GM11168 (cell line): Measurements from ENCODE around the gene MCF2L2.
"Not testable (repeated sequence)": the region's sequence is repeated elsewhere in the genome, so short reads cannot be mapped to it uniquely, and the experiment has no call there.

Experiments used
- in situ Hi-C: fragments of 300-500 bp; cut with MboI; formaldehyde crosslinking; loops from one replicate; pipeline ENCODE4 v1.12.0; 2022; ENCODE audit warnings: low sequenced_read_pairs; ENCODE audit not compliant: unreplicated experiment

The MCF2L2 gene, protein sequence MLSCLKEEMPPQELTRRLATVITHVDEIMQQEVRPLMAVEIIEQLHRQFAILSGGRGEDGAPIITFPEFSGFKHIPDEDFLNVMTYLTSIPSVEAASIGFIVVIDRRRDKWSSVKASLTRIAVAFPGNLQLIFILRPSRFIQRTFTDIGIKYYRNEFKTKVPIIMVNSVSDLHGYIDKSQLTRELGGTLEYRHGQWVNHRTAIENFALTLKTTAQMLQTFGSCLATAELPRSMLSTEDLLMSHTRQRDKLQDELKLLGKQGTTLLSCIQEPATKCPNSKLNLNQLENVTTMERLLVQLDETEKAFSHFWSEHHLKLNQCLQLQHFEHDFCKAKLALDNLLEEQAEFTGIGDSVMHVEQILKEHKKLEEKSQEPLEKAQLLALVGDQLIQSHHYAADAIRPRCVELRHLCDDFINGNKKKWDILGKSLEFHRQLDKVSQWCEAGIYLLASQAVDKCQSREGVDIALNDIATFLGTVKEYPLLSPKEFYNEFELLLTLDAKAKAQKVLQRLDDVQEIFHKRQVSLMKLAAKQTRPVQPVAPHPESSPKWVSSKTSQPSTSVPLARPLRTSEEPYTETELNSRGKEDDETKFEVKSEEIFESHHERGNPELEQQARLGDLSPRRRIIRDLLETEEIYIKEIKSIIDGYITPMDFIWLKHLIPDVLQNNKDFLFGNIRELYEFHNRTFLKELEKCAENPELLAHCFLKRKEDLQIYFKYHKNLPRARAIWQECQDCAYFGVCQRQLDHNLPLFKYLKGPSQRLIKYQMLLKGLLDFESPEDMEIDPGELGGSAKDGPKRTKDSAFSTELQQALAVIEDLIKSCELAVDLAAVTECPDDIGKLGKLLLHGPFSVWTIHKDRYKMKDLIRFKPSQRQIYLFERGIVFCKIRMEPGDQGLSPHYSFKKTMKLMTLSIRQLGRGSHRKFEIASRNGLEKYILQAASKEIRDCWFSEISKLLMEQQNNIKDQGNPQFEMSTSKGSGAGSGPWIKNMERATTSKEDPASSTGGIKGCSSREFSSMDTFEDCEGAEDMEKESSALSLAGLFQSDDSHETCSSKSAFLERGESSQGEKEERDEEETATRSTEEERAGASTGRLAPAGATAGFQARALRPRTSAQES

DNA sequence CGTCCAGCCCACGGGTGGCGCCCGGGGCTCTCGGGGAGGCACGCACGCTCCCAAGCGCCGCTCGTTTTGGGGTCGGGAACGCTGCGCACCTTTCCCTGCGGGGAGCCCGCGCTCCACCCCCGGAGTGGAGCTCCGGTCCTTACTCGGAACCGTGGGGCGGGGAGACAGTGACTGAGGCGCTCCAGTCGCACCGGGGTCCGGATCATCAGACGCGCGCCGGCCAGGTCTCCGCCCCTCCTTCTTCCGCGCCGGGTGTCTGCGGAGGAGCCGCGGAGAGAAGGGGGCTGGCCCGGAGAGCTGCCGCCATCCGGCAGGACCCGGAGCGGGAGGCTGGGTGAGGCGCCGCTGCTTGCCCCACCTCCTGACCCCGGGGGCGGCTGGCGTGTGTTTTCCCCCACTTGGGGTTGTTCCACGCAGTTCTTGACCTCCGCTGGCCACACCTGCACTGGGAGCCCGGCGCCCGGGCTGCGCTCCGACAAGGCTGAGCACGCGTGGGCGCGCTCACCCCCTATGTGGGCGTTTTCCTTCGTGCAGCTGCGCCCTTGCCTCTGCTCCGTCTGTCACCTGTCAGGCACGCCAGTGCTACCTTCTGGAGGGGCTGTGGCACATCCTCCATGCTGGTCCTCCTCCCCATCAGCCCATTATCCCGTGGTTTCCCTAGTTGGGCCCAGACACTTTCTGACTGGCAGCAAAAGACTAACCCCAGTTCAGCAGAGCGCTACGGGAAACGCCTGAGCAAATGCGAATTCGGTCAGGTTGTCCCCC is at the start of gene MCF2L2:
MCF2L2 (minus strand) TSS at position 173 of the 765 bp plus-strand sequence. CDS start 642 bp downstream, outside the sequence.
- in situ Hi-C loops = no loop called here

DNA sequence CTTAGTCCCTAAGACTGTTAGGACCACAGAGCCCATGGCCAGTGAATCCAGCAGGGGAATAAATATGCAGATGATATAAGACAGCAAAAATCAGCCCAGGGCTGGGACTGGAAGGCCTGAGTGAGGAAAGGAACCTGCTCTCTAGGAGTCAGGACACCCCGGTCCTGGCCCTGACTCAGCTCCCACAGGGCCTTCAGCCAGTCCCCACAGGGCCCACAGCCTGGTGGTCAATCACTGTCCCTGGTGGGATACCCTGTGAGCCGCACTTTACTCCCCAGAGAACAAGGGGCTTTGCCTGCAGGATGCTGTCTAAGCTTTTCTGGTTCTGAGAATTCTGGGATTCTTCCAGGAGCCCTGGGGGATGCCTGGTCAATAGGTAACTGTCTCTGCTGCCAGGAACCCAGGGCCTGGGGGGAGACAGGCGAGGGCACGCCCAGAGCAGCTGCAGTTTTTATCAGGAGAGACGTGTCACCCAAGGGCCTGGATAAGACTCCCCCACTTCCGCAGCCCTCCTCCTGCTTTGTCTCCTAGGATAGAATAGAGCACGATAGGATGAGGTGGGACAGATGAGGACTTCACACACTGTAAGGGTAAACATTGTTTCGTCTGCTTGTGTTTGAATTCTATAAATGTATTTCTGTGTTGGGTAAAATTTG is 49.5 kb upstream of the MCF2L2 start:
- in situ Hi-C loops = loop anchor here (10.0 kb wide), 2 partner anchors 77 to 287 kb away; partner anchors contain the start of gene KLHL6

DNA sequence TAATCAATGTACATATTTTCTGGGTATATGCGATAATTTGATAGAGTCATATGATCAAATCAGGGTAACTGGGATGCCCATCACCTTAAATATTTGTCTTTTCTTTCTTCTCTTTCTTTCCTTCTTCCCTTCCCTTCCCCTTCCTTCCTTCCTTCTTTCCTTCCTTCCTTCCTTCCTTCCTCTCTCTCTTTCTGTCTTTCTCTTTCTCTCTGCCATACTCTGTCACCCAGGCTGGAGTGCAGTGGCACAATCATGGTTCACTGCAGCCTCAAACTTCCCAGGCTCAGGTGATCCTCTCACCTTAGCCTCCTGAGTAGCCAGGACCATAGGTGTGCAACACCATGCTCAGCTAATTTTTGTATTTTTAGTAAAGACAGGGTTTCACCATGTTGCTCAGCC is 47.3 kb upstream of the MCF2L2 start:
- in situ Hi-C loops = loop anchor here (10.0 kb wide), 2 partner anchors 79 to 289 kb away; partner anchors contain the start of gene KLHL6

DNA sequence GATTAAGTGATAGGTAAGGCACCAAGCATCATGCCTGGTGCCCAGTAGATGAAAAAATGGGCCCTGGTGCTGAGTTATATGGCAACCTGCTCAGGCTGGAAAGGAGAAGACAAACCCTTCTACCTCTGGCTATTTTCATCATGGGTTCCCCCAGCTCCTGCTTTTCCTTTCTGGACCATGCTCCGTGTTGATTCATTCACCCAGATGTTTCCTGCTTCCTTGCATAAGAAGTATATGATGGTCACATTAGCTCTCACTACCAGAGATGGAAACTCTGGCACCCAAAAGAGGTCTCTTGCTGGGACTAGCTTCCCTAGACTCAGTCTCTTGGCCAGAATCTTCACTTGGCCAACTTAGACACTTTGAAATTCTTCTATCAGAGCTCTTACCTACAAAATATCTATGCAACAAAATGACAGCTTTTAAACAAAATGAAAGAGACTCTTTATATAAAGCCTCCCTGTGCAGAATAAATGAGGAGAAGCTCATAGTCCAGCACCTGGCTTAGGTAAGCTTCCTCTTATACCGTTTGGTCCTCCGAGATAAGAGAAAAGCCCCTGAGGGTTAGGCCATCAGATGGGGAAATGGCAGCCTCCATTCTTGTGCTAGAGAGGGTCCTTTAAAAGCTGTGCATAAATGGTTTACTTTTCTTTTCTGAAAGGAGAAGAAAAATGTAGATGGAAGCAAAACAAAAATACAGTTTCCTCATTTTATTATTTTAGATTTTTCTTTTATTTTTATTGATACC is 46.8 kb upstream of the MCF2L2 start:
- in situ Hi-C loops = loop anchor here (10.0 kb wide), 2 partner anchors 80 to 290 kb away; partner anchors contain the start of gene KLHL6

DNA sequence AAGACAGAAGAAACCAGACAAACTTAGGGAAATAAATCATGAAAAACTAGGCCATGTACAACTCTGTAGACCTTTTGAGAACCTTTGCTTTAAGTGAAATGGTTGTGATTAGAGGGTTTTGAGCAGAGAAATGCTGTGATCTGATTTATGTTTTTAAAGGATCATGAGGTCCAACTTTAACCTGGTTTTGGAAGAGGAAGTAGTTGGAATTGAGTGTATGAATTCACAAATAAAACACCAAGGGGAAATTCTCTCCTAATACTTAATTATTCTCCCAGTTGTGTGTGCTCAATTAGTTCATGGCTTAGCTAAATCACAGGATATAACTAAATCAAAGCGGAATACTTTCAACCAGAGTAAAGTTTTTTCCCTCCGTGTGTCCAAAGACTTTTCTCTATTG is 45.5 kb upstream of the MCF2L2 start:
- in situ Hi-C loops = loop anchor here (10.0 kb wide), 2 partner anchors 81 to 291 kb away; partner anchors contain the start of gene KLHL6

DNA sequence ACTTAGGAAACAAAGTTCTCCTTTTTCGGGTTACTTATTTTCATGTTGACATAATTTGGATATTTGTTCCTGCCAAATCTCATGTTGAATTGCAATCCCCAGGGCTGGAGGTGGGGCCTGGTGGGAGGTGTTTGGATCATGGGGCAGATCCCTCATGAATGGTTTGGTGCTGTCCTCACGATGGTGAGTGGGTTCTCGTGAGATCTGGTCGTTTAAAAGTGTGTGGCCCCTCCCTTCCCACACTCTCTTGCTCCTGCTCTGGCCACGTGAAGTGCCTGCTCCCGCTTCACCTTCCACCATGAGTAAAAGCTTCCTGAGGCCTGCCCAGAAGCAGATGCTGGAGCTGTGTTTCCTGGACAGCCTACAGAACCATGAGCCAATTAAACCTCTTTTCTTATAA is 43.7 kb upstream of the MCF2L2 start:
- in situ Hi-C loops = loop anchor here (10.0 kb wide), 2 partner anchors 83 to 293 kb away; partner anchors contain the start of gene KLHL6

DNA sequence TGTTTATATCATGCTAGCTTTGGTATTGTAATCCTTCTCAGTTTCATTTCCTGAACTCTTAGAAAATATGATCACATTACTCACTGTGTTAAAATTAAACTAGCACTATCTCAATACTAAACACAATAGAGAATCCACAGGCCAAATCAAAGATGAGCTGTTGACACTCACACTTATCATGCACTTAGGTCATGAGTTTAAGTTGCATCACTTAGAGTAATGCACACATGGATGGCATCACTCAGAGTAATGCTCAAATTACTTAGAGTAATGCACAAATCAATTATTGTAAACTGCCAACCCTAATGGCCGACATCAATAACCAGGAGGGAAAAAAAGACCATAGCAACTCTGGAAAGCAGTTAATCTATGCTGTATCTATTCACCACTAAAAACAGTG is 40.0 kb upstream of the MCF2L2 start:
- in situ Hi-C loops = no loop called here

DNA sequence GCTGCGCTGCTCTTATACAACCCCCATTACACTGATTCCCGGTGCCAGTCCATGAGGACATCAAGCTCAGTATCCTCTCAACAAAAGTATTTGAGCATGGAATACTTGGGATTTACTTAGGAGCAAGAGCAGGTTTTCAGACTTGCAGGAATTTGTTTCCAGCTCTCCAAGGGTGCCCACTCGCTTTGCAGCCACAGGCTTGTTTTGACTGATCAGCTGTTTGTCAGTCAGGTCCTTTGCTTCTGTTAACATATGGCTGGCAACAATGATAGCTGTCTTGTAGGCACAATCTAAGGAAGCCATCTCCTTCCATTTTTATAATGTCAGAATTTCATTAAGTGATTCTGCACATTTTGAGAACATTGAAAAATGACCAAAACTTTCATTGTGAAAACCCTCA is 38.2 kb upstream of the MCF2L2 start:
- in situ Hi-C loops = no loop called here

DNA sequence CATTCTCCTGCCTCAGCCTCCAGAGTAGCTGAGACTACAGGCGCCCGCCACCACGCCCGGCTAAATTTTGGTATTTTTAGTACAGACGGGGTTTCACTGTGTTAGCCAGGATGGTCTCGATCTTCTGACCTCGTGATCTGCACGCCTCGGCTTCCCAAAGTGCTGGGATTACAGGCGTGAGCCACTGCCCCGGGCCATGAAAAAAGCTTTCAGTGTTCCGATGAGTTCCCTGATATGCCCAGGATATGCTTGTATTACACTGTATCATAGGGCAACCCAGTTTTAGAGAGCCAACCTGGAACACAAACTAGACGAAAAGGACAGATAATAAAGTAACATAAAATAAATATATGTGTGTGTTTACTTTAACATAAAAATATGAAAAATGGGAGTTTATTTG is 37.3 kb upstream of the MCF2L2 start:
- in situ Hi-C loops = not testable (repeated sequence)

DNA sequence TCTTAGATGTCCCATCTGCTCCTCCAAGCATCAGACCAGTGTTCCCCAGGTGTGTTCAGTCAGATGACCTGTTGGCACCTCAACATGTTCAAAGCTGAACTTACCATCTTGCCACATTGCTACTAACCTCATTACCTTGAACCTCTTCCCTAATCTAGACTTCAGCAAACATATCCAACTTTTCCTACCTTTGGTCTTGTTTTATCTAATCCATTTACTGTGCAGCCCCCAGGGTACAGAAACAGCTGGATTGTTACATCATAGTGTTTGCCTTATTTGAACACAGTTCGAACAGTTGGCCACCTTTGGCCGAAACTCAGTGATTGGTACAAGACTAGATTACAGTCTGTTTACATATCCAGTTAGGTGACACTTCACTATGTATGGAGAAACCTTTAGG is 36.1 kb upstream of the MCF2L2 start:
- in situ Hi-C loops = no loop called here

DNA sequence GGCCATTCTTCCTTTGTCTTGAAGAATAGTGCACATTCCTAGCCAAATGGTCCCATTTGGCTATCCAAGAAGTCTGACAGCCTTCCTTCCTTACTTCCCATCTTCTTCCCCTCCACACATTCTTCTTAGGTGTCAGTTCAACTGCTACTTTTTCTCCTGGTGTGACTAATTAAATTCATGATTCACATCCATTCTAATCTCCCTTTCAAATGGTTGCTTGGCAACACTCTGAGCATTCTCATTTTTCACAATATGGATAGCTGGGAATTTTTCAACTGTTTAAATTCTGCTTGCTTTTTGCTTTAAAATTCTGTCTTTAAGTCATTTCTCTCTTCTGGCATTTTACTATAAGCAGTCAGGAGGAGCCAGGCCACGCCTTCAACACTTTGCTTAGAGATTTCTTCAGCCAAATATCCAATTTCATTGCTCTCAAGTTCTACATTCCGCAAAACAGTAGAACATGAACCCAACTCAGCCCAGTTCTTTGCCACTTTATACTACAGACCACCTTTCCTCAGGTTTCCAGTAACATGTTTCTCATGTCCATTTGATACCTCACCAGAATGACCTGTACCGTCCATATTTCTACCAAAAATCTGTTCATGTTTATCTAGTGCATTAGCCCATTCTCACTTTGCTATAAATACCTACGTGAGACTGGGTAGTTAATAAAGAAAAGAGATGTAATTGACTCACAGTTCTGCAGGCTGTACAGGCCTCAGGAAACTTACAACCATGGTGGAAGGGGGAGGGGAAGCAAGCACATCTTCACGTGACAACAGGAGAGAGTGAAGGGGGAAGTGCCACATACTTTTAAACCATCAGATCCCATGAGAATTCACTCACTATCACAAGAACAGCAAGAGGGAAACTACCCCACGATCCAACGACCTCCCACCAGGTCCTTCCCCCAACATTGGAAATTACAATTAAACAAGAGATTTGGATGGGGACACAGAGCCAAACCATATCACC is 31.9 kb upstream of the MCF2L2 start:
- in situ Hi-C loops = no loop called here

DNA sequence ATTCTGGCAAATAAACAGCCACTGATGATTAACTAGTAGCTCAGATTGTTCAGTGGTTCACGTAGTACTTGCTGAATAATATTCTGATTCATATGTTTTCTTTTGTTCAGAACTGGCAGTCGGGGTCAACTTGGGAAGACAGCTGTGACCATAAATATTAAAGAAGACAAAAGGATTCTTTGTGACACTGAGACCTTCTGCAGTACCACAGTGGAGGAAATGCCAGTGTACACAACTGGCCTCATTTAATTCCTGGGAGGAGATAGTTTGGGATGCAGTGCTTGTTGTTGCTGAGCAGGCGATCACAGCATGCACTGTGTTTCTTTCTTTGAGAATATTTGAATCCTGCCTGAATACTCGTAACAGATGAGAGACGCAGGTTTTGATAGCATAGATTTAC is 26.7 kb upstream of the MCF2L2 start:
- in situ Hi-C loops = no loop called here

DNA sequence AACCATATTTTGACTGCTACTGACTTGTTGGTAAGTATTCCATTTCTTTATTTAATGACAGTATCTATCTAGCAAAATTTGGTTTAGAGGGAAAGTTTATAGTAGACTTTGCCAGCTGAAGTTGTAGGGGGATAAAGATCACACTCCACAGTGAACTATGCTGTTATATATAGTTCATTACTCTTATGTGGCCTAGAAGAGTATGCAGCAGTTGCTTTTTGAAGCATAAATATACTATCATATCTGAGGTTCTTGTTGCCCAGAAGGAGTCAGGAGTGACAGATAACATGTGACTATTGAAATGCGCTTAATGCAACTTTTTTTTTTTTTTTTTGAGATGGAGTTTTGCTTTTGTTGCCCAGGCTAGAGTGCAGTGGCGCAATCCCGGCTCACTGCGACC is 25.6 kb upstream of the MCF2L2 start:
- in situ Hi-C loops = no loop called here

DNA sequence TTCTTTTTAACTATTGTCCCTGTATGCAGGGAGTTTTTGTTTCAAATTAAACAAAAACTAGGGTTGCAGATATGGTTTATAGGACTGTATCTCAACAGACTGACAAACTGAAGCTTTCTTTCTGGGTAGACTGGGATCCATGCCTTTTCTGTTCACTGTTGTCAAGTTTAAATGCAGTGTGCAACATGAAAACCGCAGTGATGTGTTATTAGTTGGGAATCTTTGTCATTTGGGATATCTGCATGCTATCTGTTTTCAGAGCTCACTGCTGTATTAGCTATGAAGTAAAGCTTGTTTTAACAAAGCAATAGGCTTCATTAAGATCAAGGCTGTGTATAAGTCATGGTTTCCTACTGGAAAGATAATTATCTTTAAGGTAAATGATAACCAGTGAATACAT is 21.4 kb upstream of the MCF2L2 start:
- in situ Hi-C loops = no loop called here

DNA sequence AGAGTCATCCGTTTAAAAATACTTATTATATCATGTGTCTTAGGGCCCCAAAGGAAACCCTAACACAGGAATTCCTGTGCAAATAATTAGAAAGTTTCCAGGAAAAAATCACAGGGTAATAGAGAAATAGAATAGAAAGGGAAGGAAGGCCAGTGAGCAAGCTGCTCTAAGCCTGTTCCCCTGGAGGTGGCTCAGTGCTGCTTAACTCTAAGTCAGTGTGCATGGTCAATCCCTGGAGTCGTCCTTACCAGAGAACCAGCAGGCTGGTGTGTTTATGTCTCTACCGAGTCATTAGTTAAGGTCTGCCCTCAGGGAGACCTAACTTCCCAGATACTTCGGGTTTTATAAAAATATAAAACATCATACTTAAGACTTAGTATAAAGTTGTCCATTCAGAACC is 21.0 kb upstream of the MCF2L2 start:
- in situ Hi-C loops = no loop called here

DNA sequence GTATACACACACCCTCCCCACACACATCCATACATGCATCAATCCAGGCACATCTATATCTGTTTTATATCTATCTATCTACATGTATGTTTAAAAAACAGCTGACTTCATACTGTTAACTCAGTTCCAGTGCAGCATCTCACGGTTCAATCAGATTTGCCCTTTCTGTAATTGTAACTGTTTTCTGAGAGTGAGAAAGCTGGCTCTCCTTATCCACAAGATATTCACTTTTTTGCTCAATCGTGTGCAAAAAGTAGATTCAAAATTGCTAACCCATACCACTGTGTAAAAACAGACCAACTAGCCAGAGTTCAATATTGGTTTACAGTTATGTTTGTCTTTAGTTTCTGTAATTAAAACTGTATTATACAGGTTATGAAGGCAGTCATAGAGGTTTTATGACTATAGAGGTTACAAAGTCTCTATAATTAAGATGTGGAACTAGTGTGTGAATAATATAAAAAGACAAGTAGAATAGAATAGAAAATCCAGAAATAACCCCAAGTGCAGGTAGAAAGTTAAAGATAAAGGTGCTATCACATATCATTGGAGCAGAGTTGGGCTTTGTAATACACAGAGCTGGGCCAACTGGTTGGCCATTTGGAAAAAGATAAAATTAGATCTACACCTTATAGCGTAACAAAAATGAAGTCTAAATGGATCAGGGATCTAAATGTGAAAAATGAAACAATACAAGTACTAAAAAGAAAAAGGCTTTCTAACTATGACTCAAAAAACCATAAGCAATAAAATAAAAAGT is 20.1 kb upstream of the MCF2L2 start:
- in situ Hi-C loops = no loop called here
